ENCODE results near the gene SMIM13.

SMIM13 gene

DNA sequence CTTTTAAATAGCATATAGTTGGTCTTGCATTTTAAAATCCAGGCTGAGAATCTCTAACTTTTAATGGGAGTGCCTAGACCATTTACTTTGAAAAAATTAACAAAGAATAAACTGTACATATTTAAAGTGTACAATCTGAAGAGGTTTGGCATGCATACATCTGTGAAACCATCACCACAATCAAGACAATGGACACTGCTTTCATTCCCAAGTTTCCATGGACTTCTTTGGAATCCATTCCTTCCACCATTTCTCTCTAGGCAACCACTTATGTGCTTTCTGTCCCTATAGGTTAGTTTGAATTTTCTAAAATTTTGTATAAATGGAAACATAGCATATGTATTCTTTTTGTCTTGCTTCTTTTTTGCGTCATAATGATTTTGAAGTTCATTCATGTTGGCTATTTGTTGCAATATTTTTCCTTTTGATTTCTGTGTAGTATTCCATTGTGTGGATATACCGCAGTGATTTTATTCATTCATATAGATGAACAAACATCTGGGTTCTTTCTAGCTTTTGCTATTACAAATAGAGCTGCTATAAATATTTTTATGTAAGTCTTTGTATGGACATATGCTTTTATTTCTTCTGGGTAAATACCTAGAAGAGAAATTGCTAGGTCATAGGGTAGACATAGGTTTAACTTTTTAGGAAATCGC is 88.0 kb downstream of the SMIM13 start:
- Histone ChIP-seq H3K27me3 (ENCODE audit: control insufficient read depth in 1 of 2, insufficient read depth in 2 of 2, low read length in 2 of 2) (no peaks in the 10 kb centered on the region), H3K36me3 (ENCODE audit: insufficient read depth, low read length) (peaks cover 4% of the 10 kb centered on the region), H3K9ac (ENCODE audit: low read length) (no peak overlapping the region), H3K4me1 (ENCODE audit: insufficient read depth, low read length) (no peaks in the 10 kb centered on the region), H3K27ac (ENCODE audit: low read depth, low read length) (no peak overlapping the region), H3K4me3 (ENCODE audit: low read depth in 1 of 2, low read length in 2 of 2) (no peak overlapping the region), H3K9me3 (ENCODE audit: low read length) (no peaks in the 10 kb centered on the region)

DNA sequence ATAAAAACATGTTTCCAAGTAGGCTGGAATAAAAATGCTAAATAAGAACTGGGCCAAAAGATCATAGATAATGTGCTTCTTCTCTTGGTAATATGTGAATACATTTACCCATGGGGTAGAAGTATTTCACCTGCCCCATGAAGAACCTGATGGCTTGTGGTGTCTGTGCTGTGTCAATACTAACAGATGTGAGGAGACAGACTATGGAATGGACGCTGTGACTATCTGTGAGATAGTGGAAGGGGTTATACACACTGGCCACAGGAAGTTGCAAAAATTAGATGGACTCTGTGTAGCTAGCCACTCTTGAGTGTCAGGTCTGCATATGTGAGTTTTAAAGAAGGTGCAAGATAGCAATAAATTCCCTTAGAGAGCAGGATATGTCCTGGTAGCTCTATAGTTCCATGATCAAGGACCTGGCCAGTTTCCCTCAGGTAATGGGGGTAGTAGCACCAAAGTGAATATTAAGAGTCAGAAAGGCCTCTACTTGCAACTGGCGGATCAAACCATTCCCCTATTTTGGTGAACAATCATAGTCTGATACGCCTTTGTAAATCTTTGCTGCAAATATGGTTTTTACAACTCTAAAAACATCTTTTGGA is 90.2 kb downstream of the SMIM13 start:
- no peaks in the 10 kb centered on the region for H3K4me1 ChIP-seq (ENCODE audit: insufficient read depth, low read length)
- H3K9me3 ChIP-seq (ENCODE audit: low read length), result no peaks in the 10 kb centered on the region
- H3K36me3 ChIP-seq (ENCODE audit: insufficient read depth, low read length), result peaks cover 4% of the 10 kb centered on the region
- no peaks in the 10 kb centered on the region for H3K27me3 ChIP-seq (ENCODE audit: control insufficient read depth in 1 of 2, insufficient read depth in 2 of 2, low read length in 2 of 2)
- H3K9ac ChIP-seq (ENCODE audit: low read length), result no peak overlapping the region
- H3K27ac ChIP-seq (ENCODE audit: low read depth, low read length), result no peak overlapping the region
- H3K4me3 ChIP-seq (ENCODE audit: low read depth in 1 of 2, low read length in 2 of 2), result no peak overlapping the region

DNA sequence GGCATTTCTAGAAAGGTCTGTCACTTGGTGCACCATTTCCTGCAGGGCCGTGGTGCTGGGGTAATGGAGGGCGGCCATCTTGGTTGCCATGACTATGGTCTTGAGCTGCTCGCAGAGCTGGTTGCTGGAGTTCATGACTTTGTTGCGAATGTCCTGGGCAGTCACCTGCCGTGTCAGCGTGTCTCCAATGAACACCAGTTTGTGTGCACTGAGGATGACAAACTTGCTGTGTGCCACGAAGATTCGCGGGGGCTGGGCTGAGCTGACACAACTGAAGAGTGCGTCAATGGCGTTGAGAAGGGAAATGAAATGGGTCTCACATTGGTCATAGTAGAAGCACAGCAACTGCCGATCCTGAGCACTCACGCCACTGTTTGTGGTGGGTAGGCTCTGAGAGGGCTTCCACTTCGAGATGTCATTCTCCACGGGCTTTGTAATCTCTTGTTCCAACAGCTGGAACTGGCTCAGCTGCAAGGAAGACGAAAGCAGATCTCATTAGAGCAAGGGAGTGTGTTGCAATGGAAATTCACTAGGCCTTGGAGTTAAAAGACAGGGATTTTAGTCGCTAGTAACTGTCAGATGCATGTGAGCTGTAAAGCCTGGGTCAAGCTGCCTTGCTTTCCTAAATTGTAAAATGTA is 91.7 kb downstream of the SMIM13 start:
- Histone ChIP-seq H3K4me1 (ENCODE audit: insufficient read depth, low read length) (no peaks in the 10 kb centered on the region), H3K36me3 (ENCODE audit: insufficient read depth, low read length) (peaks cover 4% of the 10 kb centered on the region), H3K4me3 (ENCODE audit: low read depth in 1 of 2, low read length in 2 of 2) (no peak overlapping the region), H3K27ac (ENCODE audit: low read depth, low read length) (no peak overlapping the region), H3K27me3 (ENCODE audit: control insufficient read depth in 1 of 2, insufficient read depth in 2 of 2, low read length in 2 of 2) (no peaks in the 10 kb centered on the region), H3K9me3 (ENCODE audit: low read length) (no peaks in the 10 kb centered on the region), H3K9ac (ENCODE audit: low read length) (no peak overlapping the region)

DNA sequence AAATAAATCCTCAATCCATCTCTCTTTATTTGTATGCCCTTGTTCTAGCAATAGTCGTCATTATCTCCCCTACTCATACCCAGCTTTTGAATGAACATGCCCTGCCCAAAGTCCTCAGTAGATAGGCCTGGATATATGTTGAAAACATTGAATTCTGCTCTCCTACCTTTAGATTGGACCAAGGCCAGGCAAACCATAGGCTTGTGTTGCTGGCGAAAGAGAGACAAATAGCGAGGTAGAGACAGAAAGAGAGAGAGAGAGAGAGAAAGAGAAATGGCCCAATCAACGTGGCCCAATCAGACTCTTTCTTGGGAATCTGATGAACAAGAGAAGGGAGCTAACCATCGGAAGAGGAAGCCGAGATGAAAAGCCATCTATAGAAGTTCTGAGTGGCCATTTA is 93.7 kb downstream of the SMIM13 start:
- no peak overlapping the region for H3K4me3 ChIP-seq (ENCODE audit: low read depth in 1 of 2, low read length in 2 of 2)
- peaks cover 4% of the 10 kb centered on the region for H3K36me3 ChIP-seq (ENCODE audit: insufficient read depth, low read length)
- H3K27me3 ChIP-seq (ENCODE audit: control insufficient read depth in 1 of 2, insufficient read depth in 2 of 2, low read length in 2 of 2), result no peaks in the 10 kb centered on the region
- no peak overlapping the region for H3K27ac ChIP-seq (ENCODE audit: low read depth, low read length)
- H3K9ac ChIP-seq (ENCODE audit: low read length), result no peak overlapping the region
- no peaks in the 10 kb centered on the region for H3K9me3 ChIP-seq (ENCODE audit: low read length)
- no peaks in the 10 kb centered on the region for H3K4me1 ChIP-seq (ENCODE audit: insufficient read depth, low read length)
